ENCODE measurements around the gene GUF1. TPM values are rescaled to one million over a fixed set of nuclear protein-coding genes. Genes with fewer than 3 reads are reported as not detected.
A peak's percentile ranks its signal among the peaks of the same experiment; 100 is the strongest.

Gene GUF1
- total and polyA plus RNA-seq, 10 of the 15 experiments (the other 5 are each of a cell fraction or from before 2014, with no cell fraction given) = 5.8 to 37.1 (median 24.8) TPM

- no peak for TF ChIP-seq E2F4 (IDR thresholded peaks at IDR 0.05; ENCODE audit: low read depth, low read length)
- TF ChIP-seq EP300 (IDR thresholded peaks at IDR 0.05; ENCODE audit: borderline replicate concordance in 1 of 2, control insufficient read depth in 1 of 2, low read depth in 2 of 2, low read length in 2 of 2) = no peak; a peak in 1 of 4 replicates
- no peak for TF ChIP-seq EED (IDR thresholded peaks at IDR 0.05; ENCODE audit: low read depth)
- peak; percentile 31 for TF ChIP-seq HDAC6 (IDR thresholded peaks at IDR 0.05; ENCODE audit: unreplicated experiment)
- TF ChIP-seq SMARCA5 (IDR thresholded peaks at IDR 0.05) = no peak; the same call in 1 of the 2 replicates
- no peak for TF ChIP-seq CEBPZ (IDR thresholded peaks at IDR 0.05; ENCODE audit: low read depth, low read length)
- TF ChIP-seq BACH1 (IDR thresholded peaks at IDR 0.05; ENCODE audit: borderline replicate concordance) = peak; percentile 52; the same call in 1 of the 2 replicates
- TF ChIP-seq NKRF (conservative IDR thresholded peaks at IDR 0.05) = peak; percentile 89
- TF ChIP-seq TCF7 (IDR thresholded peaks at IDR 0.05; ENCODE audit: borderline replicate concordance) = no peak
- TF ChIP-seq KAT2A (conservative IDR thresholded peaks at IDR 0.05; ENCODE audit: control insufficient read depth, low read depth, low read length) = no peak
- TF ChIP-seq RELA (IDR thresholded peaks at IDR 0.05; ENCODE audit: borderline replicate concordance, partially characterized antibody) = peak; percentile 73
- no peak for TF ChIP-seq TBL1XR1 (IDR thresholded peaks at IDR 0.05; ENCODE audit: low read depth, low read length)
- TF ChIP-seq RUNX3 (IDR thresholded peaks at IDR 0.05; ENCODE audit: low read length) = peak; percentile 57
- 0 out of 2 replicates have a peak, but pooled peaks have one; percentile 2 for TF ChIP-seq ZBTB4 (CRISPR knock-in tag; IDR thresholded peaks at IDR 0.05)
- TF ChIP-seq POLR2AphosphoS2 (IDR thresholded peaks at IDR 0.05; ENCODE audit: low read depth, low read length) = peak; percentile 93
- peak; percentile 98 for TF ChIP-seq CREB1 (IDR thresholded peaks at IDR 0.05; ENCODE audit: low read depth)
These were observed at the start of gene GUF1 (continued) for GRCh38 chr4:44678094-44679041.
